GM19324 (cell line): ENCODE data around the gene PTOV1.
A peak's percentile ranks its signal among the peaks of the same experiment; 100 is the strongest.

Experiments used
- ATAC-seq: cut with Tn5 transposase; IDR thresholded peaks from one replicate; pipeline ENCODE4 v1.9.1; 2021; ENCODE audit warnings: mild to moderate bottlenecking, moderate library complexity; ENCODE audit not compliant: unreplicated experiment, low FRiP score

PTOV1 gene

GRCh38 chr19:49871349-49871985 is 20.5 kb downstream of the PTOV1 start:
- ATAC-seq = no peak

DNA sequence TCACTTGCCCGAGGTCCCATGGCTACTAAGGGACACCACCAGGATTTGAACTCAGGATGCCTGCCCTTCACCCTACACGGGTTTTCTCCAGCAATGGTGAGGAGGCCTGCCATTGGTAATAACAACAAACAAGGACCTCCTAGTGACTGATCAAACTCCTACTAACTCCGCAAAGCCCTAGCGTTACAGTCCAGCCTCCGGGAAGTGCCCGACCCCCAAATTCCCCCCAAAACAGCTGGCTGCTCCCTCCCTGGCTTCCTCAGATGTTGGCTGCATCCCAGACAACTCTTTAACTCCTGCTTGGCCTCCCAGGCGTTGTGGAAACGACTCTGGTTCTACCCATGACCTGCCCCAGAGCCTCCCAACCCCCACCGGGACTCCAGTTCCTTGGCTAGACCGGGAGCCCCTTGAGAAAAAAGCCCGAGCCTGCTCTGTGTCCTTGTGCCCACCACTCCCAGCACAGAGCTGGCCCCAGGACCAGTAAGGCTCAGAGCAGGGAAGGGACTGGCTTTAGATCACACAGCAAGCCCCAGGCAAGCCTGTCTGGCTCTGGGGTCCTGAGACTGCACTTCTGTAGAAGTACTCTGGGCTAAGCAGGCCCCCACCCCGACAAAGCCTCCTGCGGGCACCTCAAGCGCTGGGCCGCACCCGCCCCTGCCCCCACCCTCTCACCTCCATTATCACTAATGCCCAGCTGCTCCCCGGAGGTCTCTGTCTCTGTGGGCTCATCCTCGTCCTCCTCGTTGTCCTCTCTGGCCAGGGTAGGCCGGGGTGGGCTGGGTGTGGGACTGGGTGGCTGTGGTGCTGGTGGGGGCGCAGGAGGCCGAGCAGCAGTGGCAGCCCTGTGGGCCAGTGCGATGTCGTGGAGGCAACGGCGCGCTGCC is 21.5 kb downstream of the PTOV1 start:
- no peak for ATAC-seq

DNA sequence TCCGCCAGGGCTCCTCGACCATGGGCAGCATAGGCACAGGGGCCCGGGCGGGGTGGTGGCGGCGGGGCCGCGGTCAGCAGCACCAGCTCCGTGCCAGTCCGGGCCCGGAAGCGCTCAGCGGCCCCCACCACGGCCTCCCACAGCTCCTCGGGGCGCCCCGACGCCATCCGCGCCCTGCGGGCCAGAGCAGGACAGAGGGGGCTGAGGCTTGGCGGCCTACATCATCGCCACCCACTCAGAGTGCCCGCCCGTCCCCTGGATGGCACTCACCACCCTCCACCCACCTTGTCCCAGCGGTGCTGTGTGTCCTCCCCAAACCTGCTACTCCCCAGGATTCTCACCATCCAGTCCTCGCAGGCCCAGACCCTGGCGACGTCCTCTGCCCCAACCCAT is 22.2 kb downstream of the PTOV1 start:
- ATAC-seq = no peak

DNA sequence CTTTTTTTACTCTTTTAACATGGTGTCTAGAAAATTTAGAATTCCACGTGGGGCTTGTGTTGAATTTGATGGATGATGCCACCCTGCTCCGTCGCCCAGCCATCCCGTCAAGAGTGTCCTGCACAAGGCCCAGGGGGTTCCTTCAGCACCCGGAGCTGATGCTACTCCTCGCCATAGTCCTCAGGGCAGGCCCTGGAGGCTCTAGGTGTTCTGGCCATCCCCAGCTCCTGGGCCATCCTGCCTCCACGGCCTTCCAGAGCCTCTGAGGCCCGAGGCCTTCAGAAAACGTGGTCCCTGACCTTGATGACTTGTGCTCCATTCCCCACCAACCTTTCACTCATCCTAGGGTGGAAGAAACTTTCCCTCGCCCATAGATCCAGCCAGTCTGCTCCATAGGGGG is 22.9 kb downstream of the PTOV1 start:
- no peak for ATAC-seq

DNA sequence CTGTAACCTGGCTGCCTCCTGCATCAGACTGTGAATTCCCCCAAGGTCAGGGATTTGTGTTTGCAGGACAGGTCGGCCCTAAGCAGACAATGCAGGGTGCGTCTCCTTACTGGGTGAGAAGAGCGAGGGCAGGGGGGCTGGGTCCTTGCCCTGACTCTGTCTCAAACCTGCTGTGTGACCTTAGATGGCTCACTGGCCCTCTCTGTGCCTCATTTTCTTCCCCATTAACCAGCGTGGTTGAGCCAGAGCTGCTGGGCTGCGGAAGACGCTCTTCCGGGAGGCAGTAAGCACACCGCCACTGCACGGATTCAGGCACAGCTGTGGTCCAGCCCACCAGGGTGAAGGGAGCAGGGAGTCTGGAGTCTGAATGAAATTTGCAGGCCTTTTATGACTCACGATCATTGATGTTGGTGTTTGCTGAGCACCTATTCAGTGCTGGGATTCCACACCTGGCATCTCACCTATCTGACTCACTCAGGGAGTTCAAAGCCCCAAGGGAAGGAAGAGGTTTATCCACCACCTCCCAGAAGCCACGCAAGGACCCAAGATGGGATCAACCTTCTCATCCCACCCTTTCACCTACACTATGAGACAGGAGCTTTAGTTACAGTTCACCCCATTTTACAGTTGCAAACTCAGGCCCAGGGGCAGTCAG is 23.7 kb downstream of the PTOV1 start:
- no peak for ATAC-seq

- ATAC-seq = no peak
Observed at GRCh38 chr19:49875177-49875576, 24.2 kb downstream of the PTOV1 start.

DNA sequence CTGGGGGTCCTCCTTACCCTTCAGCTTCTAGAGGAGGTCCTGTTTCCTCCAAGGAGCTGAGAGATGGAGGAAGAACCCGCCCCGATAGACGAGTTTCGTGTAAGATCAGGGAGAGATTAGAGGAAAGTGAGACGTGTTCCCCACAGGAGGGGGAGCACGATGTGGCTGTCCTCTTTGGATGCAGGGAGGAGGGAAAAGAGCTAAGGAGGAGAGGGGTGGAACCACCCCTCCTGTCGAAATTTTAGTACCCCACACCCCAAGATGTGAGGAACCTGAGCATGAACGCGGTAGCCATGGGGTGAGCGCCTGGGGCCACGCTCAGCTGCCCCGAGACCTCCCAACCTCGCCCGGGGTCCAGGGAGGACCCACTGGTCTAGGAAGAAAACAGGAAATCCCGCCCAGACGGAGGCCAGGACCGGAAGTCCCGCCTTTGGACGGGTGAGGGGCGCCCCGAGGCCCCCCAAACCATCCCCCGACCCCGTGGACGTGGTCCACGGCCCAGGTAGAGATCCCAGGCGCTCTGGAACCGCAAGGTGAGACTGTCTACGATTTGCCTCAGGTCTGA is 25.0 kb downstream of the PTOV1 start:
- ATAC-seq = no peak

DNA sequence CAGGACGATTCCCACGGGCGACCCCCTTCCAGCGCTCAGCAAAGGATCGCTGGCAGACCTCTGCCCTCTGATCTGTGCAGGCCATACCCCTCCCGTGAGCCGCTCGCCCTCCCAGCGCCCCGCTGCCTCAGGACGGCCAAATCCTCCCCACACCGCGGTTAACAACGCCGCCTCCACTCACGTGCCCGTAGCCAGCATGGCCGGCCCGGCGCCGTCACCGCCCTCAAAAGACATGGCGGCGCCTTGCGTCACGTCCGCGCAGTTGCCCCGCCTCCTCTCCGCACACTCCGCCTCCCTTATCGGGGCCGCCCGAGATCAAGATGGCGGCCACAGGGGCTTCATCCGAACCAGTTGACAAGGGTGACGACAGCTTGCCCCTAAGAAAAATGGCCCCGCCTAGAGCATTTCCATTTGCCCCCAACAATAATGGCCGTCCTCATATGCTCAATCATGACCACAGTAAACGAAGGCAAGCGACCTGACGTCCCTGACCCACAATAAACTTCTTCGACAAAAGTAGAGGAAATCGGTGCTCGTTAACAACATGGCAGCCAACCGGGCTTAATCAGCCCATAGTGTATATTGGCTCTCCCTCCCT is 25.6 kb downstream of the PTOV1 start:
- peak; percentile 49 for ATAC-seq

- ATAC-seq = peak; percentile 71
Observed at GRCh38 chr19:49877020-49877878, 26.3 kb downstream of the PTOV1 start, which contains the start of the genes AKT1S1 and TBC1D17. TSS of gene AKT1S1 (minus strand) at chr19:49877355. CDS start at chr19:49873295, 4,060 bp downstream. TSS of gene TBC1D17 (plus strand) at chr19:49877702. CDS start at chr19:49877724, 22 bp downstream.

DNA sequence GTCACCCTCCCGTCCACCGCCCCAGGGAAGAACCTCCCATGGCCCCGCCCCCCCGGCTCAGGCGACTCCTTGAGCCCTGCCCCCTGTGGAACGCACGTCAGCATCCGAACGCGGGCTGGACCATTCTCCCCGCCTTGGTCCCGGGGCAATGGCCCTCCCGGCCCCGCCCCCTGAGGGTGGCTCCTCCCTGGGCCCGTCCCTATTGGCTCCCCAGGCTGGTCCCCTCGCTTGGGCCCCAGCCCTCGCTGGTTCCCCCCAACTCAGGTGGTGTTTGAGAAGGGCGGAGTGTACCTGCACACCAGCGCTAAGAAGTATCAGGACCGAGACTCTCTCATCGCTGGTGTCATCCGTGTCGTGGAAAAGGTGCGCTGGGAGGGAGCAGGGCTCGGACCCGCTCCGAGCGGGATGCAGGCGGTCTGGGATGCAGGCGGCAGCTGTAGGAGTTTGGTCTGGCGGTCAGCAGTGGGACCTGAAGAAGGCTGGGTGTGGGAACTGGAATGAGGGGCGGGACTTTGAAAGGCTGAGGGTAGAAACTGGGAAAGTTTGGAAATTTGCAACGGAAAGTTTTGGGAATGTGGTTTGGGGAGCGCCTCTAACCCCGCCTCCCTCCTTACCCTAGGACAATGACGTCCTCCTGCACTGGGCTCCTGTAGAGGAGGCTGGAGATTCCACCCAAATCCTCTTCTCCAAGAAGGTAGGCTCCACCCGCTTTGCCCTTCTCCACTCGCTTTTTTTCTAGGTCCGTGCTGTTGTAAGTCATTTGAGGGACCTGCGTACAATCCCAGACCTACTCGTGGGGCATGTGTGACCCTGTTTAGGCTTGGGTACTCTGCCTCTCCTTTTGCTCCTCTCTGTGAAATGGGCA is 27.2 kb downstream of the PTOV1 start:
- ATAC-seq = peak; percentile 45

DNA sequence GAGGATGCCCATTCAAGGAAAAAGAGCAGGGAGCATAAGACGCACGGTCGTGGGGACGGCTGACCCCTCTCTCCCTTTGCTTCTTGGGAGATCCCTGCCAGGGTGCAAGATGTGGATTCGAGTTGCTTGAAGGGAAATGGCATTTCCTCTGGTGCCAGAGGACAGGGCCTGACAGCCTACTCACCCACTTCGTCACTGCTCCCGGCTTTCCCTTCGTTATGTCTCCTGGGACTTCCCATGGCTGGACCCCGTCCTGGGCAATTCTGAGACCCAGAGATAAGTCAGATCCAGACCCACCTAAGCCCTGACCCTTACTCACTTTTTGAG is 27.7 kb downstream of the PTOV1 start:
- ATAC-seq = no peak

- ATAC-seq = no peak
Observed at GRCh38 chr19:49879243-49879963, 28.4 kb downstream of the PTOV1 start.

GRCh38 chr19:49880162-49880869 is 29.4 kb downstream of the PTOV1 start:
- ATAC-seq = no peak

GRCh38 chr19:49881186-49881585 is 30.2 kb downstream of the PTOV1 start:
- ATAC-seq = no peak

GRCh38 chr19:49881672-49882394 is 30.9 kb downstream of the PTOV1 start:
- ATAC-seq = no peak

DNA sequence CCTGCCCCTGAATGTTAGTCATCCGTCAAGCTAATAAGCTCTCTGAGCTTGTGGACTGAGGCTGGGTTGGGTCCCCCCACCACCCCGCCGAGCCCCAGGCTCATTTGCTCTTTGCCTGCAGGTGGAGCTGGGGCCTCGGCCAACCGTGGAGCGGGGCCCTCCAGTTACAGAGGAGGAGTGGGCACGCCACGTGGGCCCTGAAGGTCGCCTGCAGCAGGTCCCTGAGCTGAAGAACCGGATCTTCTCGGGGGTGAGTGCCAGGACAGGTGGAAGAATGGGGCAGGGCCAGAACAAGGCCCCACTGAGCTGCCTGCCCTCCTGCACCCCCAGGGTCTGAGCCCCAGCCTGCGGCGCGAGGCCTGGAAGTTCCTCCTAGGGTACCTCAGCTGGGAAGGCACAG is 31.7 kb downstream of the PTOV1 start:
- no peak for ATAC-seq

DNA sequence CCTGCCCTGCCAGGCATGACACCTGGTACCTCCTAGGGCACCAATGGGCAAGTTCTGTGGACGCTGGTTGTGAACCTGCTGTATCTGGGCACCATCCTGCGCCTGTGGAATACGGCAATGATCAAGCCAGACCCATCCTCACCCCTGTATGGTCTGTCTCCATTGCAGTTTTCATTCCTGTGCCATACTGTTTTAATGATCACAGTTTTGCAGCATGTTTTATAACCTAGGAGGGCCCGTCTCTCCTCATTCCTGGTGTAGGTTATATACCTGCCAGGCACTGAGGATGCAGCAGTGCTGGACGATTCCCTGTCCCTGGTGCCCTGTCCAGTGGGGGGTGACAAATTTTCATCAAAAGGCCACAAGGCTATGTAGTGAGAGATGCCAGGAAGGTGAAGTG is 32.1 kb downstream of the PTOV1 start:
- no peak for ATAC-seq
